ENCODE measurements around the gene SRRD.
A peak's percentile ranks its signal among the peaks of the same experiment; 100 is the strongest.

The SRRD gene

DNA sequence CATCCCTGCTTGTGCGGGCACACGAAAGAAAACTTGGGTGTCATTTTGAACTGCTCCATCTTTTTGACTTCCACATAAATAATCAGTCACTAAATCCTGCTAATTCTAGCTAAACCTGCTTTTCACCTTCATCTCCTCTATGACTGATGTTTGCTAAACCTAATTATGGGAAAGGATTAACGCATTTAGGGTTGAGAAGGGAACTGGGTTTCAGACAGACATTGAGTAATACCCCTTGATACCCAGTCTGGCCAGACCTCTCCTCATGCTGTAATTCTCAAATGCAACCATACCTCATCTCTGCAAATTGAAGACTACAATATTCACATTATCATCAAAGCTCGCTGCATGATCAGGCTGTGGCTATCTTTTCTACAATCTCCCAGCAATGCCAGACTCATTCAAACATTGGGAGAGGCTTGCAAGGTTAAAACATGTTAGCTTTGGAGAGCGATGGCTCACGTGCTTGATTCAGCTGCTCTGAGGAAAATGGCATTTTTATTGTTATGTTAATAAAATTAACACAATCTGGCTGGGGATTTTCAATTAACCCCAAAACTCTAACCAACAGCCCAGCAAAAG is 2.5 kb upstream of the SRRD start:
- TF ChIP-seq, protein P1, sequence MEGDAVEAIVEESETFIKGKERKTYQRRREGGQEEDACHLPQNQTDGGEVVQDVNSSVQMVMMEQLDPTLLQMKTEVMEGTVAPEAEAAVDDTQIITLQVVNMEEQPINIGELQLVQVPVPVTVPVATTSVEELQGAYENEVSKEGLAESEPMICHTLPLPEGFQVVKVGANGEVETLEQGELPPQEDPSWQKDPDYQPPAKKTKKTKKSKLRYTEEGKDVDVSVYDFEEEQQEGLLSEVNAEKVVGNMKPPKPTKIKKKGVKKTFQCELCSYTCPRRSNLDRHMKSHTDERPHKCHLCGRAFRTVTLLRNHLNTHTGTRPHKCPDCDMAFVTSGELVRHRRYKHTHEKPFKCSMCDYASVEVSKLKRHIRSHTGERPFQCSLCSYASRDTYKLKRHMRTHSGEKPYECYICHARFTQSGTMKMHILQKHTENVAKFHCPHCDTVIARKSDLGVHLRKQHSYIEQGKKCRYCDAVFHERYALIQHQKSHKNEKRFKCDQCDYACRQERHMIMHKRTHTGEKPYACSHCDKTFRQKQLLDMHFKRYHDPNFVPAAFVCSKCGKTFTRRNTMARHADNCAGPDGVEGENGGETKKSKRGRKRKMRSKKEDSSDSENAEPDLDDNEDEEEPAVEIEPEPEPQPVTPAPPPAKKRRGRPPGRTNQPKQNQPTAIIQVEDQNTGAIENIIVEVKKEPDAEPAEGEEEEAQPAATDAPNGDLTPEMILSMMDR (conservative IDR thresholded peaks at IDR 0.05; ENCODE audit: low read depth, low read length) = no peak
- Histone ChIP-seq H3K27ac (no peak overlapping the region), H3K4me1 (ENCODE audit: low read depth, poor library complexity, severe bottlenecking) (peaks cover 35% of the 10 kb centered on the region), H3K9ac (no peak overlapping the region), H3K4me3 (IDR thresholded peaks at IDR 0.05; ENCODE audit: insufficient read depth, low read depth, low read length) (no peak overlapping the region), H3K4me2 (no peak overlapping the region), H3K36me3 (ENCODE audit: insufficient read depth) (no peaks in the 10 kb centered on the region), H3K79me2 (ENCODE audit: insufficient read depth, low read depth) (peaks cover 34% of the 10 kb centered on the region; the same call in 1 of the 2 replicates), H4K20me1 (ENCODE audit: insufficient read depth) (no peaks in the 10 kb centered on the region), H2AFZ (ENCODE audit: low read depth) (no peak overlapping the region), H3K27me3 (ENCODE audit: insufficient read depth, low read depth) (no peaks in the 10 kb centered on the region)

DNA sequence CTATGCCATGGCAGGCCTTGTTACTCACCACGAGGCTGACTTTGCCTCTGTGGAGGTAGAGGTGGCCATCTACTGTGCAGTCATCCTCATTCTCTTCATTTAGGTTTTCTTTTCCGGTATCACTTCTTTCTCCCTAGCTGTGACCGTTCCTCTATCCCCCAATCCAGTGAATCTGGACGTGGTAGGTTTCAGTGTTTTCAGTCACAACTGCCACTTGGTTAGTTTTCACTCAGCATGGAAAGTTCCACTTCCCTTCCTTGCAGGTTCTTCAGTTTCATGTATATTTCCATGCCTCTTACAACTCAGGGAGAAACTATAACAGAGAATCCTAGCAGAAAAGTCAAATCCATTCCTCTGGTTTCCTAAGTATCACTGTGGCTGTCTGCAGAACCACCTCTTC is 2.0 kb upstream of the SRRD start:
- Histone ChIP-seq H3K79me2 (ENCODE audit: insufficient read depth, low read depth) (peaks cover 39% of the 10 kb centered on the region), H3K27me3 (ENCODE audit: insufficient read depth, low read depth) (no peaks in the 10 kb centered on the region), H3K36me3 (ENCODE audit: insufficient read depth) (no peaks in the 10 kb centered on the region), H3K4me2 (no peak overlapping the region; the same call in 1 of the 2 replicates), H3K9ac (no peak overlapping the region), H4K20me1 (ENCODE audit: insufficient read depth) (no peaks in the 10 kb centered on the region), H3K4me3 (IDR thresholded peaks at IDR 0.05; ENCODE audit: insufficient read depth, low read depth, low read length) (no peak overlapping the region), H2AFZ (ENCODE audit: low read depth) (no peak overlapping the region), H3K27ac (no peak overlapping the region), H3K4me1 (ENCODE audit: low read depth, poor library complexity, severe bottlenecking) (peaks cover 40% of the 10 kb centered on the region)
- TF ChIP-seq, protein P1 (conservative IDR thresholded peaks at IDR 0.05; ENCODE audit: low read depth, low read length) = no peak

DNA sequence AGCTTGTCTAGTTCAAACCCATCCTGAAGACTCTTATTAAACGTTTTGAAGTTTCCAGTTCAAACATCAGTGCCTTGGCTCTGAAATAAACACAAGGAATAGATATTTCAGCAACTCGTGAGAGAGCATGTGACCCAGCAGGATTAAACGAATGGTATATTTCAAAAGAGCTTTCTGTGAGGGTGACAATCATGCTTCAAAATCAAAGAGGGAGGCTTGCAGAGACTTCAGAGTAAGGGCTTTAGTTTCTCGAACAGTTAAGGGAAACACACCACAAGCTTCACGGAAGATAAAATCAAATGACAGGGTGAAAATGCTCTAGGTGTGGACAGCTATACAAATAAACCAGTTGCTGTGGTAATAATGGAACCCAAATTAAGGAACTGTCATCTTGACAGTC is 1.5 kb upstream of the SRRD start:
- Histone ChIP-seq H3K27me3 (ENCODE audit: insufficient read depth, low read depth) (no peaks in the 10 kb centered on the region), H3K4me1 (ENCODE audit: low read depth, poor library complexity, severe bottlenecking) (peaks cover 44% of the 10 kb centered on the region), H3K27ac (no peak overlapping the region), H3K36me3 (ENCODE audit: insufficient read depth) (no peaks in the 10 kb centered on the region), H3K4me2 (peak overlapping the region; percentile 75; the same call in 1 of the 2 replicates), H2AFZ (ENCODE audit: low read depth) (no peak overlapping the region), H3K79me2 (ENCODE audit: insufficient read depth, low read depth) (peaks cover 44% of the 10 kb centered on the region), H3K9ac (no peak overlapping the region), H3K4me3 (IDR thresholded peaks at IDR 0.05; ENCODE audit: insufficient read depth, low read depth, low read length) (no peak overlapping the region), H4K20me1 (ENCODE audit: insufficient read depth) (no peaks in the 10 kb centered on the region)
- TF ChIP-seq, protein P1 (conservative IDR thresholded peaks at IDR 0.05; ENCODE audit: low read depth, low read length) = no peak

DNA sequence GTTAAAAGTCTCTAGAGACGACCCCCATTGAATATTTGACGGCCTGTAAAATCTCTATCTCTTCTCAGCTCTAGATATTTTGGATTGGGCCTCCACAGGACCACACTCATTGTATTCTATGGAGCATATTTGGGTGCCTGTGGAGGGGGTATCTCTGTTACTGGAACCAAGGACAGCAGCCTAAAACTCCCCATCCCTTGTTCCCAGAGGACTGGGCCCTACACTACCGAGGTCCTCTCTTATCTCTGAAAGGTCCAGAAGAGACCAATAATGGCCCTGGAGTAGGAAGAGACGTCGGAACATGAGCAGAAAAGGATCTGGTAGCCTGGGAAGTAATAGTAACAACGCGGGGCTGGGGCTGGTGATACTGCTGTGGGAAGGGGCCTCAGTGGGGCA is 636 bp upstream of the SRRD start:
- Histone ChIP-seq H3K36me3 (ENCODE audit: insufficient read depth) (no peaks in the 10 kb centered on the region), H3K4me2 (peak overlapping the region; percentile 75), H4K20me1 (ENCODE audit: insufficient read depth) (no peaks in the 10 kb centered on the region), H3K9ac (peak overlapping the region; percentile 82), H2AFZ (ENCODE audit: low read depth) (peak overlapping the region; percentile 61), H3K79me2 (ENCODE audit: insufficient read depth, low read depth) (peaks cover 47% of the 10 kb centered on the region), H3K4me1 (ENCODE audit: low read depth, poor library complexity, severe bottlenecking) (peaks cover 53% of the 10 kb centered on the region), H3K4me3 (IDR thresholded peaks at IDR 0.05; ENCODE audit: insufficient read depth, low read depth, low read length) (no peak overlapping the region), H3K27ac (peak overlapping the region; percentile 80), H3K27me3 (ENCODE audit: insufficient read depth, low read depth) (no peaks in the 10 kb centered on the region)
- TF ChIP-seq, protein P1 (conservative IDR thresholded peaks at IDR 0.05; ENCODE audit: low read depth, low read length) = no peak
